HG02623 (cell line): Measurements from ENCODE around the gene CTNNAL1.

Source experiments
- ATAC-seq: cut with Tn5 transposase; IDR thresholded peaks from one replicate; pipeline ENCODE4 v1.9.1; 2021; ENCODE audit warnings: moderate library complexity; ENCODE audit not compliant: unreplicated experiment

Gene CTNNAL1

GRCh38 chr9:108894225-108894997 lies 118.9 kb downstream of the CTNNAL1 start:
- ATAC-seq = no peak
